HL-60/S4 treated with phorbol 12-myristate 13-acetate at 8.2 ng/mL for 4 days and 3 days (cell line): ENCODE measurements around the gene STMP1.

ENCODE experiments used
- in situ Hi-C: fragments of 300-500 bp; cut with MboI; formaldehyde crosslinking; loops from 2 replicates; pipeline ENCODE4 v1.15.0; 2022; ENCODE audit warnings: low sequenced_read_pairs

STMP1 gene

DNA sequence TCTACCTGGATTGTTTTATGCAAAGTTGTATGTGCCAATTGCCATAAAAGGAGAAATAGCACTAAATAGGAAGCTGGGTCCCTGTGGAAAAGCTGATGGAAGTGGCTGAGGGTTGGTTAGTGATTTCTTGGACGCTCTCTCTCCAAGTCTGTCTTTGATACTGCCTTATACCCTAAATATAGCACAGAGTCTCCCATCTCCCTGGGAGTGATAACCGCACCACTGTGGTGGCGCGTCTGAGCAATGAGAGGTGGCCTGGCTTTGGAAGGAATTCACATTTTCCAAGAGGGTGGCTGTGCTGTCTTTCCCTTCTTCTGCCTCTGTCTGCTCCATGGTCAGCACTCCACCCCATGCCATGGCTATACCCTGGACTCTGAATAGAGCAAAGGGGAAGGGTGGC lies 31.2 kb downstream of the STMP1 start:
- in situ Hi-C loops = no loop called here

DNA sequence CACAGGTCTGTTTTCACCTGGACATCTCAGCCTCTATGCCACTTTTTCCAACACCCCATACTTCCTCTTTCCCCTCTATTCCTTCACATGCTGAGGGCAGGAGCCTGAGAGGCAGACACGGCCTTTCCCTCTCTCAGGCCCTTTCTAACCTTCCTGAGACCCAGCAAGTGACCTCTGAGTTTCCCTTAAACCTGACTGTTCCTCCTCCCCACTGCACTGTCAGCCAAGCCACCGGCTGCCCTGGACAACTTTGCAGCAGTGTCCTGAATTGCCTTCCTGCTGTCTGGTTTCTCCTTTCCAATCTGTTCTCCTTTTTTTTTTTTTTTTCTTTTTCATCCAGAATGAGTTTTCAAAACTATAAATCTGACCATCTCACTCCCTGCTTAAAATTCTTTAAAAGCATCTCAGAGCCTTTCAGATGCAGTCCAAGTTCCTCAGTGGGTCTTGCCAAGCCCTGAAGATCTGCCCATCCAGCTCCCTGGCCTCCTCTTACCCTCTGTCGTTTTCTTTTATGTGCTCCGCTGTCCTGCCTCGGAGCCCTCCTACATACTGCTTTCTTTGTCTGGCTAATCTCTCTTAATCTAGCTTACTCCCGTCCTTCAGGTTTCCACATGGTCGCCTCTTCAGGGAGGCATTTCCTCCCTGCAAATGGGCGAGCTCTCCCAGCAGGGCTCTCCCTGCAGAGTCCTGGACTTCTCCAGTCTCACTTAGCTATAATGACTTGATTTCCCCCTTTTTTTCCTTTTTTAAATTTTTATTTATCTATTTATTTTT lies 35.1 kb downstream of the STMP1 start:
- in situ Hi-C loops = no loop called here

DNA sequence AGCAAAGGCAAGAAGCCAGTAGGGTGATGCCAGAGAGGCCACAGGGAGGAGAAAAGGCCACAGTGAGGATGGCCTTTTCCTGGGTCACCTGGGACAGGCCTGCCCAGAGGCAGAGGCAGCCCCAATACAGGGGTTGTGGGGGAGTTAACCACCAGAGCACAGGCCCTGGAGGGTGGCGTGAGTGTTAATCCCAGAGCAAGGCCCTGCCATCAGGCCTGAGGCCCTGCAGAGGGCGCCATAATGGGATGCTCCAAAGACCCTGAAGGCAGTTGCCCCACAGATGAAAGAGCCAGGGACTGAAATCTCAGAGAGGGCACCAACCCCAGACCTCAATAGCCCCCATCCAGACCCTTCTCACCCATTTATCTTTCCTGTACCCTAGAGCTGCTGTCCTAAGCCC lies 41.8 kb downstream of the STMP1 start:
- in situ Hi-C loops = no loop called here

DNA sequence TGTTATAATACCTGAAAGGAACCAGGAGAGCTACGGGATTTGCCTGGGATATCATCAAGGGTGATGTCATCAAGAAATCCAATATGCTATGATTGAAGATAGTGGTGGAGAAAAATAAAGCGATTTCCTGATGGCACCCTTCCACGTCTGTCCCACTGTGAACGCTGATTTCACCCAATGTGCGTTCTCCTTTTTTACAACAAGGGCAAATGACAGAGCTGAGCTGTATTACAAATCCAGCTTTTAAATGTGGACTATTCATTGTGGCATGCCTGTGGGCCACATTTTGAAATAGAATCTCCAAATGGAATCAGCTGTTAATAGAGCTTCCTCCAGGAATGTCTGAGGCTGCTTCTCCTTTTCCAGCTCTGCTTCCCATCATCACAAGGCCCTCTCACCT lies 42.4 kb downstream of the STMP1 start:
- in situ Hi-C loops = no loop called here

DNA sequence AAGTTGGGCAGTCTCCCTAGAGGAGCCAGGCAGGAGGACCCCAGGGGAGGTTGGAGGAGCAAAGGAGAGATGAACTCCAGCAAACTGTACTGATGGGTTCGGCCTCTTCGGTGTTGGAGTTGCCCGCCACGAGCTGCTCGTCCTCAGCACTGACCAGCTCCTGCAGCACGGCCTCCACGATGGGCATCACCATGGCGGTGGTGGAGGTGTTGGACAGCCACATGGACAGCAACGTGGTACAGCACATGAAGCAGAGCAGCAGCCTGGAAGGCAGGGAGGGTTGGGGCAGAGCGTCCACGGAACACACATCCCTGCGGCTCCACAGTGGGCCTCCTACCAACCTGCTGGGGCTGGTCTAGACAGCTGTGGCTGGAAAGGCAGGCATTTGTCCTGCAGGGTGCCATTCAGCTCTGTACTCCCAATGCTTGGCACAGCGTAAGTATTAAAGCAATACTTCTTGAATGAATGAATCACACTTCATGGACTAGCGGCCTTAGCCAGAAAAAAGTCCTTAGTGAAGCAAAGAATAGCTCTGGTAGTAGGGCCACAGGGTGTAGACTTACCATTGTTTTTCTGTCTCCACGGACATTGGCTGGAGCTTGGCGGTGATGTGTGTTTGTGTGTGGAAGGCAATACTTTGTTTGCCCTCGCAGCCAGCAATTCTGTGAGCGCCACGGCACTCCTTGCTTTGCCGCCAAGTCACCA lies 43.9 kb downstream of the STMP1 start:
- in situ Hi-C loops = no loop called here

DNA sequence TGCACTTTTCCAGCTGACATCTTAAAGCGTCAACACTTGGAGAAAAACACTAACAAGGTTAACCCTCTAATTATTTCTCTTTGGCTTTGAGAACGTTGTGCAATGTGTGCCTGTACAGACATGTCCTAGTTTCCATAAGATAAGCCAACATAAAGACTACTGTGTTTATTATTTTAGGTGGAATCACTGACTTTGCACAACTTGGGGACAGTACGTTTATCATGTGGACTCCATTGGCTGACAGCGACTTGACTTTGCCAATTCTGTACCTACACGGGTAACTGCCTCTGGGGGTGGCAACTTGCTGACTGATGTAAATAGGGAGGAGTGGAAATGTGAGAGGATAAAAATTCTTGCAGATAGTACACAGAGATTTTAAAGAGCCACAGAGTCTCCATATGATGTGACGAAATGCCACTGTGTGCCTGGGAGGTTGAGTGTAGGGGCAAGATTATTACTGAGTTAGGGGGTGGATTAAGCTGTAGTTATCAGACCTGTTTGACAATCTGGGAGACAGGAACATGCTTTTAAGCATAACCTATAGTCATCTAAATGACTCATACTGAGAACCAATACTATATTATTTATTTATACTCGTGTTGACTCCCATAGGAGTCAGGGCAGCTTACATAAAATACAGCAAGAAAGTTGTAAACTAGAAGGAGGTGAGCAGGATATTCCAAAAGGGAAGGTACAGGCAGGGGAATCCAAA lies 44.7 kb downstream of the STMP1 start:
- in situ Hi-C loops = no loop called here

DNA sequence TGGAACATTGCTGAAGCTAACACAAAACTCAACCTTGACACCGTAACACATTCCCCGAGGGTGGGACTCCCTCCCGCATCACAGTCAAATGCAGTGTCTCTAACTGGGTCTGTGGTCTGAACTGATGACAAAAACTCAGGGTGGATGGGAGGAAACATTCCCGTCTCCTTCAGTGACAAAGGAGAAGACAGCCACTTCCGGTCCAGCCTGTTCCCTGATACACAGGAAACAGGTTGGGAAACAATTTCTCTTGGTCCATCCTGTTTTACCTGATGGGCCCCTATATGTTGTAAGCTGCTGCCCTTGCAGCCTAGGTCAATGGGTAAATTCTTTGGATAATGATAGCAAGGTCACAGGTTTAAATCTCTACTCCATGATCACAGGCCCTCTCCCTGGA lies 45.3 kb downstream of the STMP1 start:
- in situ Hi-C loops = no loop called here

DNA sequence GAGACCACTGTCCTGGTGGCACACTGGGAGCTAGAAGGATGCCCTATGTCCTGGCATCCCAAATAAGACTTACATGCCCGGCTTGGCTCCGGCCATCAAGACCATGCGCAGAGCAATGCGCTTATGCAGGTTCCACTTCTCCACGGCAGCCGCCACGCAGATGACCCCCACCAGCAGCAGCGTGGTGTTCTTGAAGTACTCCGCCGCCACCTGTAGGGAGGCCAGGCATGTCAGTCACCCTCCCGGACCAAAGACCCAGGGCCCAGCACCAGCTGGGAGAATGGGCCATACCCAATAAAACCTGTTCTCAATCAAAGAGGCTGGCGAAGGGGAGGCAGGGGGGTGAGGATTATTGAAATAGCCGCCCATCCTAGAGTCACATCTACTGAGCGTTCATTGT lies 45.7 kb downstream of the STMP1 start:
- in situ Hi-C loops = no loop called here

DNA sequence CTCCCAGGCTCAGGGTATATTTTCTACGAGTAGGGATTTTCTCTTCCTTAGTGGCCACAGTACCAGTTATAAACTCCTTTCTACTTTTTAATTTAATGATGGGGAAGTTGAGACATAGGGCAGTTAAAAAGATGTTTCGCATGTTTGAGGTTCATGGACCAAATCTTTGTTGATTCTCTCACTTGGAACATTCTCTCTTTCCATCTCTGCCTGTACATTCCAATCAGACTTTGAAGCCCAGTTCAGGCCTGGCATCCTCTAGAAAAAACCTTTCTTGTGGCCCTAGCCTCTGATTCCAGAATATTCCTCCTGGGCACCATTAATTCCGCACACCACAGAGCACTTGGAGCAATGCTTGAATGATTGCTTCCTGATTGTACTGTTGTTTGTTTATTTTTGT lies 47.2 kb downstream of the STMP1 start:
- in situ Hi-C loops = no loop called here

DNA sequence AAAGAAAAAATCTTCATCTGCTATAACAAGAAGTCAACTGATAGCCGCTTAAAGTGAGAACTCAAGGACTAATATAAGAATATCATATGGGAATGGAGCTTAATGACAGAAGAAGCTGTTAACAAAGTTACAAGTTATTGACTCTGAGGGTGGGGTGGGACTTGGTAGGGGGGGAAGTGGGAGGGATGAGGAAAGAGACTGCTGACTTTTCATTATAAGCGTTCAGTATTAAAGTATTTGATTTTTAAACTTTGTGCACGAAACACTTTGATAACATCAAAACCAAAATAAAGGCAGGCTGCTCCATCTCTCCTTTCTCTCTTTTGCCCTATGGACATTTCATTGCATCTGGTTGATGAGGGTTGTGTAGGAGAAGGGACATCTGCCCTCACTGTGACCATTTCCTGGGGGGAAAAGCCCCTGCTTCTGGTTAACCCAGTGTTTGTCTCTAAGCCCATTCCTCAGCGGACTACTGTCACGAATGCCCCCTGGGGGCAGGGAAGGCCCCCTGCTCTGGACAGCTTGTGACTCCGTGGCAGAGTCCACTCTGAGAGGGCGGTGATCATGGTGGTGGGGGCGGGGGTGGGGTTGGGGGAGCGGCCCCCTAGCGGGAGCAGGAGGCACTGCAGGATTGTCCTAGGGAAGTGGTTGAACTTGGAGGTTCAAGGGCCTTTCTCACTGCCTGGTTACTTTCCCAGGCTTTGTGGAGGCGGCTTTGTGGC lies 48.3 kb downstream of the STMP1 start:
- in situ Hi-C loops = no loop called here

DNA sequence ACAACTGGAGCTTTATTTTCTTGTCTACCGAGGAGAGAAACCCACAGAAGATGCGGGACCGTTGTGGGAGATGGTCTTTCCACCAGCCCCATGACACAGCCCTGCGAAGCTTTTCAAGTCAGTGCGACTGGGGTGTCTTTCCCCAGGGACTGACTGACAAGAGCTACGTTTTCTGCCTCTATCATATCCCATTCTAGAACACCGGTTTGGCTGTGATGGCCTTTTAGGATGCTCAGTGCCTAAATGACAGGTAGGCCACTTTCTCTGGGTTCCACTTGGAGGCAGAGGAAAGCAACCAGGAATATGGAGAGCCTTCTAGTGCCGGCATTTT lies 48.8 kb downstream of the STMP1 start:
- in situ Hi-C loops = no loop called here

DNA sequence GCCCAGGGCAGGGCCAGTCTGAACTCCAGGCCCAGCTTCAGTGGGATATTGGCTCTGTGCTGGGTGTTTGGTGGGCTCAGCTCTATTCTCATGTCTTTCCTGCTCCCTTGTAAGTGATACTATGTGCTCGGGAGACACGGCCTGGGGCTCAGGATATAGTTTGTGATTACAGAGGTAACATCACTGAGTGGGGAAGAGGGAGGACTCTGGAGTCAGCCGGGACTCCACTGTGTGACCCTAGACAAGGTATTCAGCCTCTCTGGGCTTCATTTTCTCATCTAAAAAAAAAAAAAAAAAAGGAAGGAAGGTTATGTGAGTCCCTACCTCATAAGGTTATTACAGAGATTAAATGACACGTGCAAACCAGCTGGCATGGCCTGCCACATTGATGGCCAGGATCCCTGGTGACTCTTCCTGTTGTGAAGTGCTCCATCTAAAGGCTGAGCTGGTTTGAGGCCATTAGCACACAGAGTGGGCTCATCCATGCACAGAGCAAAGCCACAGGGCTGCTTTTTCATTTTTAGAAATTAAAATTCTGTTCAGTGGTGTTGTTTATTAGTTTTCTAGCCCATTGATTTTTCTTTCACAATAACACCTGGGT lies 50.0 kb downstream of the STMP1 start:
- in situ Hi-C loops = no loop called here

DNA sequence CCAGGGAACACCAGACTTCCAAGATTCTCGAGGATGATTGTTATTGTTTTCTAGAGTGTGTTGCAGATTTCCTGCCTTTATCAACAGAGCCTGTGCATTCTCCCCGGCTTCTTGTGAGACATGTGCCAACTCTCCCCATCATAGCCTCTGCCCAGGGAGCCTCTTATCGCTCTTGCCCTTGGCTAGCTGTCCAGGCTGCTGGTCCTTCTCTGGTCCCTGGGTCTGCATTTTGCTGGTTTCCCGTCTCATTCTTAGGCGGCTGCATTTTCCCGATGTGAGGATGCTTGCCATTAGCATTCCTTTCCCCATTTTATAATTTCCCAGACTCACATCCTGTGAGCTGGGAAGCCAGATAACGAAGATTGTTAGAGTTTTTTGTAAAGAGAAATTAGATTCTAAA lies 50.5 kb downstream of the STMP1 start:
- in situ Hi-C loops = no loop called here

DNA sequence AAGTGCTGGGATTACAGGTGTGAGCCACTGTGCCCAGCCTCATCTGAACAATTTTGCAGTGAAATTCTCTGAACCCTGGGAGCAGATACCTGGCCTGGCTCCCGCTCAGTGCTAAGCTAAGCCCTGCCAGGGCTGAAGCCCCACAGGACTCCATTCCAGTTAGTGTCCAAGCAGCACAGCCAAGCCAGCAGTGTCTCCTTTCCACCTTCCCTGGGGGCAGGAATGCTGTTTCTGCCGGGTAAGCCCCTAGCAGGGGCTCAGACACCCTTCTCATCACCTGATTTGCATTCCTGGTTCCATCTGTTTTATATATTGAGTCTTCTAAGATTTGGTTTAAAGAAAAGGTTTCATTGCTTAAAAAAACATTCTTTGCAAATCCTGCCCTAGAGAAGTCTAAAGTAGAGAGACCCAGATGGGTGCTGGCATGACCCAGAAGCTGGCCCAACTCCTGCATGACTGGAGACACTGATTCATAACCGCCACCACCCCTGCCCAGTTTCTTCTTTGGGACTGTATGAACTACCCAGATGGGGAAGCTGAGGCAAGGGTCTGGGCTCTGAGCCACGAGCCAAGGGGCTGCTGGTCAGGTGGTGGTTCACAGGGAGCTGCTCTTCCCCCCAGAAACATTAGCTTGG lies 51.6 kb downstream of the STMP1 start:
- in situ Hi-C loops = no loop called here

DNA sequence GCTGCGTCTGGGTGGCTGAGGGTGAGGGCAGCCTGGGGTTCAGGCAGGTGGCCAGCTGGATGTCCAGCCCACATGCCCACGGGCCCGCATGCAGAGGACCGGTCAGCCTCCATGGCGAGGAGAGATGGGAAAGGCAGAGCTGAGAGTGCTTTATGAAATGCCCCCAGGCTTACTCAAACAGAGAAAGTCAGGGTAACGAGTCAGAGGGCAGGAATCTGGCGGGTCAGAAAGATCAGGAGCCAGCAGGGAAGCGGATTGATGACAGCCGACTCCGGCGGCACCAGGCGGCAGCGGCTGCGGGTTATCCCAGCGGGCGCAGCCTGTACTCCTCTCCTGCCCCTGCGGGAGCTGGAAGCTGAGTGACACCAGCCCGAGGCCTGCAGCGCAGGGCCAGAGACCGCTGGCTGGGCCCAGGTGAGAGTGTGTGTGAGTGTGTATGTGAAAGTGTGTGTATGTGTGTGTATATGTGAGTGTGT lies 52.3 kb downstream of the STMP1 start:
- in situ Hi-C loops = no loop called here

DNA sequence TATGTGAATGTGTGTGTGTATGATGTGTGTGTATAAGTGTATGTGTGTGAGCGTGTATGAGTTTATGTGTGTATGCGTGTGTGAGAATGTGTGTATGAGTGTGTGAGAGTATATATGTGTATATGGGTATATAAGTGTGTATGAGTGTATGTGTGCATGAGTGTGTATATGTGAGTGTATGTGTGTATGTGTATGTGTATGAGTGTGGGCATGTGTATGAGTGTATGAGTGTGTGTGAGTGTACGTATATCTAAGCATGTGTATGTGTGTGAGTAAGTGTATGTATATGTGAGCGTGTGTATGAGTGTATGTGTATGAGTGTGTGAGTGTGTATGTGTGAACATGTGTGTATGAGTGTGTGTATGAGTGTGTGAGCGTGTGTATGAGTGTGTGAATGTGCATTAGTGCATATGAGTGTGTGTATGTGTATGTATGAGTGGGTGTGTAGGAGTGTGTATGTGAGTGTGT lies 52.8 kb downstream of the STMP1 start:
- in situ Hi-C loops = no loop called here

DNA sequence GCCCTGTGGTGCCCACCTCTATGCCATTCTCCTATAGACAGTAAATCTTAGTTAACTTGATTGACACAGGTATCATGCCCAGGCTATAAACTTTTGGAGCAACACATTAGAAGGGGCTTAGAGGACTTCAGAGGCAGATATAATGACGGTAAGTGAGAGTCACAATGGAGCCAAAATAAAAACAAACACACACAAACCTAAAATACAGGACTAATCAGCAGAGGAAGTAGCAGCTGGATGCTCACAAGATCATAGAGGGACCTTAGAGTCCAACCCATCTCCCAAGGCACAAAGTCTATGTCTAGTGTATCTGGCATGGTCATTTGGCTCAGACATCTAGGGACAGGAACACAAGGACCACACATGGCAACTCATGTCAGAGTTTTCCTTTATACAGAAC lies 53.4 kb downstream of the STMP1 start:
- in situ Hi-C loops = no loop called here

DNA sequence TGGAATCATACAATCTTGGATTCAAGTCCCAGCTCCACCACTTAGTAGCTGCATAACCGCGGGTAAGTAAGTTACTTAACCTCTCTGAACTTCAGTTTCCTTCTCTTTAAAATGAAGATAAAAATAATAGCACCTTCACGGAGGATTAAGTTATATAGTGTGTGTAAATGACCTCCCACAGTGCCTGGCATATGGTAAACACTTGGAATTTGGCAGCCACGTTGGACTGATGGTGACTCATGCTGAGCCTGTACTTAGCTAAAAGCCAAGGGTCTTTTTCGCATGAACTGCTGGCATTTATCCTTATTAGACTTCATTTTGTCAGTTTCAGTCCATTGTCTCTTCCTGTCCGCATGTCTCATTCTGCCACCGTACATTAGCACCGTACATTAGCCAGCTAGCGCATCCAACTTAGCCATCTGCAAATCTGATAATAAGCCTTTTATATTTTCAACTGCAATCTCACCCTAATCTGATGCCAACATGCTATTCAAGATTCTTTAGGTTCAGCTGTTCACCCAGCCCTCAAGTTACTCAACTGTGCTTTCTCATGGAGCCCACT lies 54.4 kb downstream of the STMP1 start:
- in situ Hi-C loops = no loop called here

DNA sequence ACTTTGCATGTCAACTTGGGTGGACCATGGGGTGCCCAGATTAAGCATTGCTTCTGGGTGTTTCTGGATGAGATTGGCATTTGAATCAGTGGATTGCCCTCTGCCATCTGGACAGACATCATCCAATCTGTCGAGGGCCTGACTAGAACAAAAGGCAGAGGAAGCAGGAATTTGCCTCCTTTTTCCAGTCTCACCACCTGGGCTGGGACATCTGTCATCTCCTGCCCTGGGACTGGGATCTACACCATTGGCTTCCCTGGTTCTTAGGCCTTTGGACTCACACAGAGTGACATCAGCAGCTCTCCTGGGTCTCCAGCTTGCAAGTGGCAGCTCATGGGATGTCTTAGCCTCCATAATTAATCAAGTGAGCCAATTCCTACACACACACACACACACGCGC lies 55.4 kb downstream of the STMP1 start:
- in situ Hi-C loops = no loop called here

DNA sequence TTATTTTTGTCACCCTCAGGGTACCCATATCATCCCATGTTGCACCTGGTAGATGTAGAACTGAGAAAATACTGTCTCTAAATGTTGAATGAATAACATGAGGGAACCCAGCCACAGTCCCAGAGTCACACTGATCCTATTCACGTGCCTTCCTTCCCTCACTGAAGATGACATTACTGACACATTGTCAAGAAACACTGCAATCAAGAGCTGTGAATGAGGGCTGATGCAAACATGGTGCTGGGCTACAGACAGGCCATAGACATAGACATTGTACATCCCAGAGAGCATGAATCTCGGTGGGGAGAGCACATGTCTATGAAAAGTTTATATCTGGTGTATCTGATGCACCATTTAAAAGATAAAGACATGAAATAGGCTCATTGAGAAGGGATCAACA lies 55.9 kb downstream of the STMP1 start:
- in situ Hi-C loops = no loop called here
